ENCODE results near the gene SHLD2. TPM values are rescaled to one million over a fixed set of nuclear protein-coding genes. Genes with fewer than 3 reads are reported as not detected.
"Not testable (repeated sequence)": the region's sequence is repeated elsewhere in the genome, so short reads cannot be mapped to it uniquely, and the experiment has no call there.

The SHLD2 gene
- total RNA-seq, 6 experiments from 2014 or later, result 22.5 to 33.2 (median 27.2) TPM

DNA sequence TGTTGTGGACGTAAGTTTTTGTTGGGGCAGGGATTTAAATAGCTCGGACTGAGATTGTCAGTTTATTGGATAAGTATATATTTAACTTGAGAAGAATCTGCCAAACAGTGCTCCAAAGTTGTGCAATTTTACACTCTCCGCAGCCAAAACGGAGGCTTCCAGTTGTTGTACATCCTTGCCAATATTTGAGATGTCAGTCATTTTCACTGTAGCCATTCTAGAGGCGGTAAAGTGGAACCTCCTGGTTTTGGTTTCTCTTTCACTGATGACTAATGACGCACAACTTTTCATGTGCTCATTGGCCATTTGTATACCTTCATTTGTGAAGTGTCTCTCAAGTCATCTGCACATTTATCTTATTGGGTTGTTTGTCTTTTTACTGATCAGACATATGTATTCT, 105.9 kb downstream of the SHLD2 start:
- DNase-seq, result peak in 1 of 3 donors; percentile 76
- 8% methylated on average over 6 of the region's 6 CpGs for WGBS (ENCODE audit: insufficient coverage, low coverage, low lambda C conversion rate, missing lambda C conversion rate)
- ATAC-seq, result peak; percentile 70 to 79 (median 71)
- H3K27me3 ChIP-seq; H3K9me3 ChIP-seq; H3K36me3 ChIP-seq; H3K4me1 ChIP-seq; intact Hi-C loops (cut with DNase I): not testable (repeated sequence)
- Histone ChIP-seq H3K27ac (peak overlapping the region in 2 of 3 donors; percentile 15 to 85), H3K4me3 (peak overlapping the region in 1 of 3 donors; percentile 16)

- H3K27me3 ChIP-seq; intact Hi-C loops (cut with DNase I); H3K4me1 ChIP-seq; H3K4me3 ChIP-seq; H3K36me3 ChIP-seq; H3K9me3 ChIP-seq: not testable (repeated sequence)
- ATAC-seq (peak; percentile 20 to 51 (median 32)), DNase-seq (peak in 1 of 3 donors; percentile 42)
- WGBS (ENCODE audit: insufficient coverage, low coverage, low lambda C conversion rate, missing lambda C conversion rate), result 4% methylated on average over 3 of the region's 4 CpGs
- H3K27ac ChIP-seq, result peak overlapping the region in 1 of 3 donors; percentile 68
These were observed 109.8 kb downstream of the SHLD2 start for GRCh38 chr10:87204801-87205200.

- H3K27ac ChIP-seq; ATAC-seq; H3K9me3 ChIP-seq; H3K36me3 ChIP-seq; H3K4me3 ChIP-seq; intact Hi-C loops (cut with DNase I); H3K4me1 ChIP-seq; H3K27me3 ChIP-seq; DNase-seq: not testable (repeated sequence)
- 46% methylated on average over 4 of the region's 4 CpGs for WGBS (ENCODE audit: insufficient coverage, low coverage, low lambda C conversion rate, missing lambda C conversion rate)
These were observed 111.9 kb downstream of the SHLD2 start for GRCh38 chr10:87206922-87207321.

- H3K4me1 ChIP-seq; DNase-seq; H3K9me3 ChIP-seq; intact Hi-C loops (cut with DNase I); H3K27ac ChIP-seq; ATAC-seq; H3K27me3 ChIP-seq; H3K4me3 ChIP-seq; H3K36me3 ChIP-seq: not testable (repeated sequence)
- WGBS (ENCODE audit: insufficient coverage, low coverage, low lambda C conversion rate, missing lambda C conversion rate), result 92% methylated on average over 5 of the region's 5 CpGs
These were observed 115.3 kb downstream of the SHLD2 start for GRCh38 chr10:87210309-87210708.

- ATAC-seq; H3K27ac ChIP-seq; H3K9me3 ChIP-seq; DNase-seq; H3K4me3 ChIP-seq; H3K36me3 ChIP-seq; intact Hi-C loops (cut with DNase I); H3K4me1 ChIP-seq; H3K27me3 ChIP-seq: not testable (repeated sequence)
- 49% methylated on average over 2 of the region's 2 CpGs for WGBS (ENCODE audit: insufficient coverage, low coverage, low lambda C conversion rate, missing lambda C conversion rate)
These were observed 116.8 kb downstream of the SHLD2 start for GRCh38 chr10:87211848-87212247.

DNA sequence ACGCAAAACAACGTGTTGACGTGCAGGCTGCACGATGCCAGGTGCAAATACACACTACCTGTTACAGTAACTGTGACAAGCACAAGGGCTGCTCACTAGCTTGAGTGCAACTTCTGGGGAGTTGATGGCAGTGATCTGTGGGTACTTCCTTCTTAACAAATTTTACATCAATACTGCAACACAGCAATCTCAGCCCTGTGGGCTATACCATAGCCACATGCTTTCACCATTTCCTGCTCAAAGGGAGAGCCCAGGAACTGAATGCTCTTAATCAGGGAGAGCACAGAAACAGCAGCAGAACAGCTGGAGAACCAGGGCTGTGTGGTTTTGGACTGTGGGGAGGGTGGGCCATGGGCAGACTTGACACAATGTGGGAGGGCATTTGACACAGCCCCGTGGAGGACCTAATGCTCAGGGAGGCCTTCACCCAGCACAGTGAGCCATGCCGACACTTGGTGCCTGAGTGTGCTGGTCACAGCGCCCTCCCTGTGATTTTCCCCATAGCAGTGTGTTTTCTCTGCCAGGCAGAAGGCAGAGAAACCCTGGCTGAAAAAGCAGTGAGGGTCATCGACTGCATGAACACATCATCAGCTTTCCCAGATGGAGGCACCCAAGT, 118.3 kb downstream of the SHLD2 start:
- H3K27me3 ChIP-seq; DNase-seq; H3K4me1 ChIP-seq; H3K36me3 ChIP-seq; H3K9me3 ChIP-seq; H3K27ac ChIP-seq; H3K4me3 ChIP-seq; intact Hi-C loops (cut with DNase I): not testable (repeated sequence)
- WGBS (ENCODE audit: insufficient coverage, low coverage, low lambda C conversion rate, missing lambda C conversion rate), result 48% methylated on average over 4 of the region's 8 CpGs
- ATAC-seq, result peak in 1 of 4 donors; percentile 18

DNA sequence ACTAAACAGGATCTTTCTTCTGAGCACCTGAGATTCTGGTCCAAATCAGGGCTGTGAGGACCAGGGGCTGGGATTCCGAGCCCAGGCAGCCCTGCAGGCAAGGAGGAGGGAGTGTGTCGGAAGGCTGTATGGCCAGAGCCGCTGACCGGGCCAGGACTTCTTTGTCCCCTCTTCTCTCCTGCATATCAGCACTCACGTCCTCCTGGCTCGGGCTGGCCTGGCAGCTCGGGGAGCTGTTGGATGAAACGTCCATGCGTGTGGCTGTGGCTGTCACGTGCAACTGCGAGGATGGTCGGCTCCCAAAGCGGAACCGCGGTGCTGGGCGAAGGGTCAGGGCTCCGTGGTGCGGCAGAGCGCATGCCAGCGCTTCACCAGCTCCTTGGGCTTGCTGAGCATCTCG, 118.8 kb downstream of the SHLD2 start:
- DNase-seq, result peak in 1 of 3 donors; percentile 21
- H3K36me3 ChIP-seq; H3K27ac ChIP-seq; intact Hi-C loops (cut with DNase I); H3K27me3 ChIP-seq; H3K4me1 ChIP-seq; H3K9me3 ChIP-seq; H3K4me3 ChIP-seq: not testable (repeated sequence)
- 78% methylated on average over 5 of the region's 21 CpGs for WGBS (ENCODE audit: insufficient coverage, low coverage, low lambda C conversion rate, missing lambda C conversion rate)
- peak in 1 of 4 donors; percentile 11 for ATAC-seq

DNA sequence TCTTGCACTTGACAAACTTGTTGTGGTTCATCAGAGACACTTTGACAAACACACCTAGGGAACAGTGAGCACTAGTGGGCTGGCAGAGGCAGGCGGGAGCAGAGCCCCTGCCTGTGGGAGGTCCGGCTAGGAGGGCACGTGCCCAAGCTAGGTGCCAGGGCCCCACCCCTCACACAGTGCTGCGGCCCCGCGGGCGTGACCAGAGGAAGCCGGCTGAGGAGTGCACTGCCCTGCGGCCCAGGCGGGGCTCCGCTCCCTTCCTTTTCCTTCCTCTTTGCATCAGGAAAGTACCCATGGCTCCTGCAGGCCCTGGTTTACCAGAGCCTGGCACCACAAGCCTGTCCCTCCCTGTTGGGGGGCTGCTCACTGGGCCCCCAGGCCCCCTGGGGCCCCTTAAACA, 121.1 kb downstream of the SHLD2 start:
- intact Hi-C loops (cut with DNase I); H3K9me3 ChIP-seq; H3K4me1 ChIP-seq; H3K27ac ChIP-seq; H3K4me3 ChIP-seq; H3K36me3 ChIP-seq; H3K27me3 ChIP-seq: not testable (repeated sequence)
- WGBS (ENCODE audit: insufficient coverage, low coverage, low lambda C conversion rate, missing lambda C conversion rate), result no CpG with 5 or more reads among the region's 11 CpGs
- ATAC-seq, result peak; percentile 25 to 55 (median 52)
- DNase-seq, result peak in 1 of 3 donors; percentile 23

- H3K36me3 ChIP-seq; intact Hi-C loops (cut with DNase I); H3K4me1 ChIP-seq; H3K27me3 ChIP-seq; ATAC-seq; DNase-seq; H3K9me3 ChIP-seq; H3K27ac ChIP-seq; H3K4me3 ChIP-seq: not testable (repeated sequence)
- 83% methylated on average over 1 of the region's 5 CpGs for WGBS (ENCODE audit: insufficient coverage, low coverage, low lambda C conversion rate, missing lambda C conversion rate)
These were observed 124.4 kb downstream of the SHLD2 start for GRCh38 chr10:87219370-87219769.

GRCh38 chr10:87222789-87223188, 127.8 kb downstream of the SHLD2 start:
- DNase-seq; H3K4me1 ChIP-seq; intact Hi-C loops (cut with DNase I); H3K27me3 ChIP-seq; H3K4me3 ChIP-seq; ATAC-seq; H3K27ac ChIP-seq; H3K36me3 ChIP-seq; H3K9me3 ChIP-seq: not testable (repeated sequence)
- 90% methylated on average over 17 of the region's 30 CpGs for WGBS (ENCODE audit: insufficient coverage, low coverage, low lambda C conversion rate, missing lambda C conversion rate)

DNA sequence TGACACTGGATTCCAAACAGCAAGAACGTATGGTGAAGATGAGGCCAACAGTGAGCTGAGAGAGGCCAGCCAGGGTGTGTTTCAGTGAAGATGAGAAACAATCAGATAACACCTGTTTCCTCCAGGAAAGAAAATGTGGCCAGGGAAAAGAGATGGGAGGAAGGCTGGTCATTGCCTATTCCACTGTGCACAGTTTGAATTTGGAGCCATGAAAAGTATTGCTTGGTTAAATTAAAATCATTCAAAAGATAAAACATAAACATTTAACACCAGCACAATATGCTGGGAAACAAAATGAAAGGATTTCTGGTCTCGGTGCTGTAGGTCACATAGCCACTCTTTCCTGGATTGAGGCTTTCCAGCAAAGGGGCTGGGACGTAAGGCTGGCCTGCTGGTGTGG, 130.1 kb downstream of the SHLD2 start, which contains the start of gene NUTM2A:
NUTM2A (plus strand) TSS at position 301 of the 400 bp plus-strand sequence. CDS start 383 bp downstream, outside the sequence.
- ATAC-seq; H3K4me3 ChIP-seq; H3K27ac ChIP-seq; H3K36me3 ChIP-seq; DNase-seq; intact Hi-C loops (cut with DNase I); H3K27me3 ChIP-seq; H3K9me3 ChIP-seq; H3K4me1 ChIP-seq: not testable (repeated sequence)
- WGBS (ENCODE audit: insufficient coverage, low coverage, low lambda C conversion rate, missing lambda C conversion rate), result no CpG with 5 or more reads among the region's 3 CpGs

DNA sequence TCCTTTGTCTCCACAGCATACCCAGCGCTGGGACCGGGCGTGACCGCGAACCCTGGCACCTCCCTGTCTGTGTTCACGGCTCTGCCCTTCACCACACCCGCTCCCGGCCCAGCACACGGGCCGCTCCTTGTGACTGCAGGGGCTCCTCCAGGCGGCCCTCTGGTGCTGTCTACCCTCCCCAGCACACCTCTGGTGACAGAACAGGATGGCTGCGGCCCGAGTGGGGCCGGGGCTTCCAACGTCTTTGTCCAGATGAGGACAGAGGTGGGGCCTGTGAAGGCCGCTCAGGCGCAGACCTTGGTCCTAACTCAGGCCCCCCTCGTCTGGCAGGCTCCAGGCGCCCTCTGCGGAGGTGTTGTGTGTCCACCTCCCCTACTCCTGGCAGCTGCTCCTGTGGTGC, 133.2 kb downstream of the SHLD2 start:
- intact Hi-C loops (cut with DNase I); H3K9me3 ChIP-seq; ATAC-seq; H3K4me1 ChIP-seq; H3K4me3 ChIP-seq; DNase-seq; H3K36me3 ChIP-seq; H3K27ac ChIP-seq; H3K27me3 ChIP-seq: not testable (repeated sequence)
- WGBS (ENCODE audit: insufficient coverage, low coverage, low lambda C conversion rate, missing lambda C conversion rate), result no CpG with 5 or more reads among the region's 20 CpGs
